Measurements from ENCODE around the gene LRP1-AS.

Gene LRP1-AS

DNA sequence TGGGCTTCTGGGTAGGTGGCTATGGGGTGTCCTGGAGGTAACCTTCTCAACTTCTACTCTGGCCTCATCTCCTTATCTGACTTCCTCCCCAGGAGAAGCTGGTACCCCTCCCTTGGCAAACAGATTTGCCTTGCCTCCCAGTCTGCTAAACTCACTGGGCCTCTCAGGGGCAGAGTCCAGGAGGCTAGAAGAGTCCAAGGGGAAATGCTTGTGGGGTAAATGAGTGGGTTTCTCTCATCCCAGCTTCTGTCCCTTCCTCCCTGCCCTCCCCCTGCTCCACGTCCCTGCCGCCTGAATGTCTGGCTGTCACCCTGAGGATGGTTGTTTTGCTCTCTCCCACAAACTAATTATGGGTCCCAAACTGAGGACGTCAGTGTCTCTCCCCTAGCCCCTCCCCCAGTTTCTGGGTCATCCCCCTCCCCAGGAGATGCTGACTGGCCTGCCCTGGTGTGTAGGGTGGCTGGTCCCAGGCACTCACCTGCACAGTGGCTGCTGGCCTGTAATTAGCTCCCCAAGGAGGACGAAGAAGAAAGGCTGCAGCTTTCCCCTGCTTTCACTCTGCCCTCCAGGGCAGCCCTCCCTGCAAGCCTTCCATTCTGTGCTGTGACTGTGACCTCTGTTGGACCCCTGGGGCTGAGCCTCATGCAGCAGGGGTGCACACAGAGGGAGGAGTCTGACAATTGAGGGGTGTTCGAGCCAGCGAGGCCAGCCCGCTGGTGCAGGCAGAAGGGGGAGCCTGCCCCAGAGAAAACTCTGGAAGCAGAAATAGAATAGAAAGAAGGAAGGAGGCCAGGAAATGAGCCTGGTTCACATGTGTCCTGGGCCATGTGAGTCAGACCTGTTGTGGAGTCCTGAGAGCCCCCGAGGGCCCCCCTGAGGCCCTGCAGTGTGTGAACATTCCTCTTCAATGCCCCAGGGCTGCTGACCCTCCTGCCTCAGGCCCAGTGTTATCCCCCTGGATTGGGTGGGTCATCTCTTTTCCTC is at the start of gene LRP1-AS:
LRP1-AS (minus strand) TSS at position 659 of the 984 bp plus-strand sequence.
- no peak for DNase-seq

DNA sequence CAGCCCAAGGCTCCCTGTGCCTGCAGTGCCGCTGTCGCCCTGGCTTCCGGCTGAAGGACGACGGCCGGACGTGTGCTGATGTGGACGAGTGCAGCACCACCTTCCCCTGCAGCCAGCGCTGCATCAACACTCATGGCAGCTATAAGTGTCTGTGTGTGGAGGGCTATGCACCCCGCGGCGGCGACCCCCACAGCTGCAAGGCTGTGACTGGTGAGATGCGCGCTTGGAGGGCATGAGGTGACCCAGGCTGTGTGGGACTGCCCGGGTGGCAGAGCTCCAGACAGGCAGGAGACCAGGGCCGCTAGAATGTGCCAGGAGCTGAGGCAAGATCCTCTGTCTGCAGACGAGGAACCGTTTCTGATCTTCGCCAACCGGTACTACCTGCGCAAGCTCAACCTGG is 49.5 kb upstream of the LRP1-AS start:
- no peak for DNase-seq

- DNase-seq: no peak
Observed at GRCh38 chr12:57196439-57196838, 49.0 kb upstream of the LRP1-AS start.

DNA sequence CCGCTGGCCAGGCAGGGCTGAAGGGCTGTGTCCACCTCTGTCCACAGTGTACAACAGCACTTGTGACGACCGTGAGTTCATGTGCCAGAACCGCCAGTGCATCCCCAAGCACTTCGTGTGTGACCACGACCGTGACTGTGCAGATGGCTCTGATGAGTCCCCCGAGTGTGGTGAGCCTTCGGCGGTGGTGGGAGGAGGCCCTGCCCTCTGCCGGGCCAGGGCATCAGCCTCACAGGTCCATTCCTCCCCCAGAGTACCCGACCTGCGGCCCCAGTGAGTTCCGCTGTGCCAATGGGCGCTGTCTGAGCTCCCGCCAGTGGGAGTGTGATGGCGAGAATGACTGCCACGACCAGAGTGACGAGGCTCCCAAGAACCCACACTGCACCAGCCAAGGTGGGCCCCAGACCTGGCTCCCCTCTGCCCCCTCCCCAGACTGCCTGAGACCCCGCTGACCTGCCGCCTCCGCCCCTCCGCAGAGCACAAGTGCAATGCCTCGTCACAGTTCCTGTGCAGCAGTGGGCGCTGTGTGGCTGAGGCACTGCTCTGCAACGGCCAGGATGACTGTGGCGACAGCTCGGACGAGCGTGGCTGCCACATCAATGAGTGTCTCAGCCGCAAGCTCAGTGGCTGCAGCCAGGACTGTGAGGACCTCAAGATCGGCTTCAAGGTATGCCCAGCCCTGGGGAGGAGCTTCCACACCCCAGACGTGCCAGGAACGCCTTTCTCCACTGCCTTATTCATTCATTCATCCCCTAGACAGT is 48.4 kb upstream of the LRP1-AS start:
- no peak for DNase-seq

GRCh38 chr12:57195186-57195585 is 47.8 kb upstream of the LRP1-AS start:
- no peak for DNase-seq

- no peak for DNase-seq
Observed at GRCh38 chr12:57194253-57194652, 46.8 kb upstream of the LRP1-AS start.

GRCh38 chr12:57193706-57194245 is 46.4 kb upstream of the LRP1-AS start:
- no peak for DNase-seq

- DNase-seq: no peak
Observed at GRCh38 chr12:57192920-57193319, 45.5 kb upstream of the LRP1-AS start.

DNA sequence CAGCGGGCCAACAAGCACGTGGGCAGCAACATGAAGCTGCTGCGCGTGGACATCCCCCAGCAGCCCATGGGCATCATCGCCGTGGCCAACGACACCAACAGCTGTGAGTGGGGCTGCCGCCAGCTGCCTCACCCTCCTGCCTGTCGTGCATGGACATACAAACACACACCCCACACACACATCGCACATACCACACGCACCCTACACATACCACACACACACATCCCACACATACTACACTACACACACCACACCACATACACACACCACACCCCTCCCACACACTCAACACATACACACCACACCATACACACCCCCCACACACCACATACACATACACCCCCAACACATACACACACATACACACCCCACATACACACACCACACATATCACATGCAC is 44.0 kb upstream of the LRP1-AS start:
- no peak for DNase-seq

DNA sequence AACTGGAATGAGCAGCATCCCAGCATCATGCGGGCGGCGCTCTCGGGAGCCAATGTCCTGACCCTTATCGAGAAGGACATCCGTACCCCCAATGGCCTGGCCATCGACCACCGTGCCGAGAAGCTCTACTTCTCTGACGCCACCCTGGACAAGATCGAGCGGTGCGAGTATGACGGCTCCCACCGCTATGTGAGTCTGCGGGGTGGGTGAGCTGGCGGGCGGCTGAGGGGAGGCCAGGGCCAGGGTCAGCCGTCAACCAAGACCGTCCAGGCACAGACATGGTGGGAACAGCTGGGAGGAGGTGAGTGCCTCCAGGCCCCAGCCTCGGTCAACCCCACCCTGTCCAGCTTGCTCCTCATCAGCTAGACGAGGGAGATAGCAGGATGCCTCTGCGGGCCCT is 43.4 kb upstream of the LRP1-AS start:
- no peak for DNase-seq

DNA sequence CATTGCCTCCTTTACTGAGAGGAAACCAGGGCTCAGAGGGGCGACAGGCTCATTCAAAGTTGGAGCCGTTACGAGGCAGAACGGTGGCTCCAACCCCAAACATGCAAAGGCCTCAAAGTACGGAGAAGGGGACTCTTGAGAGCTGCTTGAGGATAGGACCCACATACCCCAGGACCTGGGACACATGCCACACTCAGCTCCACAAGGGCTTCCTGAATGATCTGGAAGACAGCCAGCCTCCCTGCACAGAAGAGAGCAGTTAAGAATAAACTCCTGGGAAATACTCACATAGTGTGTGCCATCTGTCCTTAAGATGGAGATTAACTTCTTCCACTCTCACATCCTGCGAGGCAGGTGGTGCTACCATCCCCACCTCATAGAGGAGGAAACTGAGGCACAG is 42.6 kb upstream of the LRP1-AS start:
- peak; percentile 10 for DNase-seq

GRCh38 chr12:57188090-57188425 is 40.6 kb upstream of the LRP1-AS start:
- DNase-seq: no peak

GRCh38 chr12:57187222-57188089 is 40.0 kb upstream of the LRP1-AS start:
- DNase-seq: no peak

DNA sequence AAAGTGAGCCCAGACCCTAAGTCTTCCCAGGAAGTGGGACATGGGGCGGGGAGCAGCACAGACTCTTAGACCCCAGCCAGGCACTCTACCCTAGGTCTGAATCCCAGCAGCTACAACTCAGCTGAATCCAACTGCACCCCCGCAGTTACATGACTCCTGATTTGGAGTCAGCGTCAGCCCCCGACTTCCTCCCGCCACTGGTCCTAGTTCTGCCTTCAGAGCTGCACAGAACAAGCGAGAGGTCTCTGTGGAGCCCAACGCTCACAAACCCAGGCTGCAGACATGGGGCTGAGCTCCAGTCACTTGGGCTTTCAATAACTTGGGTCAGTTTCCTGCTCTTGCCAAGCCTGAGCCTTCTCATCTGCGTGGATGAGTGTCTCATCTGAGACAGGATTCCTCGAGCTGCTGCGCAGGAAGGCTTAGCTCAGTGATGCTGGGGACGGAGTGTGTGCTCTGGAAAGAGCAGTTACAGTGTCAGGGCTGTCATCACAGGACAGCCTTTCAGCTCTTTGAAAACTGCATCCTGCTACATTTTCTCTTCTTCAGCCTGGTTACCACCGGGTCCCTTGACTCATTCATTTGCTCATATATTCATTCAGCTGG is 38.6 kb upstream of the LRP1-AS start:
- DNase-seq: no peak

DNA sequence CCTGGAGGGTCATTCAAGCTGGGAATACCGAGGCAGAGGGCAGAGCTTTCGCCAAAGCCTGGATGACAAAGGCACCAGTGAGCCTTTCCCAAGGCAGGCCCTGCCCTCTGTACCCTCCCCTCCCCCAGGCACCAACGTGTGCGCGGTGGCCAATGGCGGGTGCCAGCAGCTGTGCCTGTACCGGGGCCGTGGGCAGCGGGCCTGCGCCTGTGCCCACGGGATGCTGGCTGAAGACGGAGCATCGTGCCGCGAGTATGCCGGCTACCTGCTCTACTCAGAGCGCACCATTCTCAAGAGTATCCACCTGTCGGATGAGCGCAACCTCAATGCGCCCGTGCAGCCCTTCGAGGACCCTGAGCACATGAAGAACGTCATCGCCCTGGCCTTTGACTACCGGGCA is 38.0 kb upstream of the LRP1-AS start:
- no peak for DNase-seq

DNA sequence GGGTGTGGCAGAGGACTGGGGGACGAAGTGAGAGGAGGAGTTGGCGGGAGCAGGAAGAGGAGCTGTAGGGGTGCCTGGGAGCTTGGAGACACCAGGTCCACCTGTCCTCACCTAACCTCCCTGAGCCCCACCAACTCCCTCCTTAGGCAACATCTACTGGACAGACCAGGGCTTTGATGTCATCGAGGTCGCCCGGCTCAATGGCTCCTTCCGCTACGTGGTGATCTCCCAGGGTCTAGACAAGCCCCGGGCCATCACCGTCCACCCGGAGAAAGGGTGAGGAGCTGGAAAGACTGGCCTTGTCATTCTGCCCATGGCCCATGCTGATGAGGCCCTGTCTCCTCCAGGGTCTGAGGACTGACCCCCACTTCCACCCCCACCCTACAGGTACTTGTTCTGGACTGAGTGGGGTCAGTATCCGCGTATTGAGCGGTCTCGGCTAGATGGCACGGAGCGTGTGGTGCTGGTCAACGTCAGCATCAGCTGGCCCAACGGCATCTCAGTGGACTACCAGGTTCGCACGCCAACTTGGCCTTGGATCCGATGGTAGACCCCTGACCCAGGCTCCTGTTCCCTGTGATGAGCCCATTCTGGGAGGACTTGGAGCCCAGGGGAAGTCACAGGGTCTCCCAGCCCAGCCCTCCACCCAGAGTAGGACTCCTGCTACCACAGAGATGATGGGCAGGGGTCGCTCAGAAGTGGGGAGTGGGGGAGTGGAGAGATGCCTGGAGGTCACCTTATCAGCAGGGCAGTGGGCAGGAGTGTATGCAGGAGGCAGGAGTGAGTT is 36.7 kb upstream of the LRP1-AS start:
- DNase-seq: no peak

DNA sequence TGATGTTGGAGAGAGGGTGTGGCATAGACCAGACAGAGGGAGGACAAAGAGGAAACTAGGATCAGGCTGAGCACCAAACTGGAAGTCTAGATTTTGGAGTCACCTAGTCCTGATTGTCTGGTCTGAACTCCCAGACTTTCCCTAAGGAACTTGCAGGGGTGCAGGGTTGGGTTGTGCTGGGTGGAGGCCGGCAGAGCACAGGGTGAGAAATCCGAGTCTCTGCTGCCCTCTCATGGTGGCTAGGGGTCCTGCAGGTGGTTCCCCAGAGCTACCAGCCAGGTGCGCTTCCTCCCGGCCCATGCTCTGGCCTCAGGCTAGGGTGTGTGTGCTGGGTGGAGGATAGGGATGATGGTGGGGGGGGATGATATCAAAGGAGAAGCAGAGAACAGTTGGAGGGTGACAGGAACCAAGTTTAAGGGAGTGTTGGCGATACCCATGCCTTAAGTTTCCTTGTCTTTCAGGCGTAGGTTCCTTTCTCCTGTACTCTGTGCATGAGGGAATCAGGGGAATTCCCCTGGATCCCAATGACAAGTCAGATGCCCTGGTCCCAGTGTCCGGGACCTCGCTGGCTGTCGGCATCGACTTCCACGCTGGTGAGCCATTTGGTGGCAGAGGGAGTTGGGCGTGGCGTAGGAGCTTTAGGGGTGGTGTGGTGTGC is 35.6 kb upstream of the LRP1-AS start:
- peak; percentile 57 for DNase-seq

GRCh38 chr12:57181561-57182155 is 34.2 kb upstream of the LRP1-AS start:
- DNase-seq: no peak

DNA sequence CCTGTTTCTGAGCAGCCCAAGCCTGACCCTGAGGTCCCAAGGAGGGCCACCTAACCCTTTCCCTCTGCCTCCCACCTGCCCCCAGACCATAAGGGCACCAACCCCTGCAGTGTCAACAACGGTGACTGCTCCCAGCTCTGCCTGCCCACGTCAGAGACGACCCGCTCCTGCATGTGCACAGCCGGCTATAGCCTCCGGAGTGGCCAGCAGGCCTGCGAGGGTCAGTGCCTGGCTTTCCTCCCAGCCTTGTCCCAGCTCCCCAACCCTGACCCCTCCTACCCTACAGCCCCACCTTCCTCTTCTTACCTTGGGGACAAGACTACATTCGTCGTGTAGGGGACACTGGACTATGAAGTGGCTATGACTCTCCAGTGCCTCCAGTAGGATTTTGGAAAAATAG is 33.7 kb upstream of the LRP1-AS start:
- no peak for DNase-seq

- no peak for DNase-seq
Observed at GRCh38 chr12:57180321-57180989, 33.0 kb upstream of the LRP1-AS start.

Data from NCI-H2029 treated with DMSO at 0.1 percent for 48 hours (cell line).